GM12878 (cell line): ENCODE measurements around the gene CMYA5. TPM values are rescaled to one million over a fixed set of nuclear protein-coding genes. Genes with fewer than 3 reads are reported as not detected.

Source experiments
- ATAC-seq: fragments of 200-7000 bp; cut with Tn5 transposase; 3 replicates; pipeline ENCODE4 v1.9.1; 2020; ENCODE audit warnings: mild to moderate bottlenecking, moderate library complexity
- BruUV-seq: library from RNA; stranded (reverse); fragments of 400-500 nt; replicated peaks from 2 replicates; lab custom pipeline; 2021; lab: Mats Ljungman, UMichigan
- CTCF ChIA-PET: fragments of 300-600 bp; sonication (Branson Sonifier 250); formaldehyde crosslinking; extraction: SDS; loops from one replicate; lab custom pipeline; 2021; ENCODE audit warnings: inconsistent platforms; lab: Yijun Ruan, JAX
- POLR2A ChIA-PET: fragments of 350-600 bp; formaldehyde crosslinking; extraction: SDS; loops from one replicate; lab custom pipeline; 2021; ENCODE audit warnings: inconsistent platforms; lab: Charles Lee
- RAD21 ChIA-PET: fragments of 300-600 bp; sonication (Branson Sonifier 250); formaldehyde crosslinking; loops from one replicate; lab custom pipeline; 2023; ENCODE audit warnings: antibody characterized with exemption; ENCODE audit not compliant: unreplicated experiment; lab: Charles Lee
- SMC1A ChIA-PET: fragments of 300-600 bp; sonication (Branson Sonifier 250); formaldehyde crosslinking; loops from one replicate; lab custom pipeline; 2023; ENCODE audit not compliant: unreplicated experiment, uncharacterized antibody; lab: Charles Lee
- DNase-seq: peaks from one replicate; pipeline ENCODE4 v3.0.0-alpha.2; 2011; ENCODE audit warnings: low read depth, low spot score
- FAIRE-seq: peaks from 3 replicates; lab custom pipeline; 2011; peaks lifted over from hg19 to GRCh38; lab: Jason Lieb, UNC
- H2AFZ ChIP-seq: 2 replicates; pipeline ENCODE4 v1.6.0; 2011; ENCODE audit warnings: low read depth, low read length, control low read depth; ENCODE audit not compliant: control insufficient read depth
- H3K27ac ChIP-seq: 2 replicates; pipeline ENCODE4 v1.5.1; 2011; ENCODE audit warnings: control low read depth; ENCODE audit not compliant: control insufficient read depth, insufficient read depth
- H3K27me3 ChIP-seq, 2 experiments: replicated peaks in 1 of 2; 2 replicates each; pipeline versions ENCODE4 v1.6.0 to v1.6.1; 2011; ENCODE audit warnings: low read length in 1 of 2; ENCODE audit not compliant: control insufficient read depth in 2 of 2, insufficient read depth in 2 of 2
- H3K36me3 ChIP-seq, 2 experiments: 2 replicates each; pipeline ENCODE4 v1.5.1; 2011; ENCODE audit warnings: low read length in 1 of 2; ENCODE audit not compliant: control insufficient read depth in 2 of 2, insufficient read depth in 2 of 2
- H3K4me1 ChIP-seq: 2 replicates; pipeline ENCODE4 v1.6.1; 2011; ENCODE audit warnings: mild to moderate bottlenecking, low read length, moderate library complexity, mixed read lengths; ENCODE audit not compliant: control insufficient read depth, insufficient read depth
- H3K4me2 ChIP-seq: 2 replicates; pipeline ENCODE4 v1.6.0; 2011; ENCODE audit warnings: control low read depth; ENCODE audit not compliant: control insufficient read depth, insufficient read depth
- H3K4me3 ChIP-seq: fragments of 200-600 bp; sonication (generic); 2 replicates; pipeline ENCODE4 v1.5.1; 2016
- H3K79me2 ChIP-seq: 2 replicates; pipeline ENCODE4 v1.6.0; 2011; ENCODE audit warnings: low read length; ENCODE audit not compliant: control insufficient read depth, insufficient read depth
- H3K9ac ChIP-seq: 2 replicates; pipeline ENCODE4 v1.8.0; 2011; ENCODE audit warnings: low read length, control low read depth, mixed read lengths; ENCODE audit not compliant: control insufficient read depth, insufficient read depth
- H3K9me3 ChIP-seq: replicated peaks from 3 replicates; pipeline ENCODE4 v1.5.1; 2011; ENCODE audit warnings: mild to moderate bottlenecking, low read length; ENCODE audit not compliant: control insufficient read depth, insufficient read depth
- H4K20me1 ChIP-seq: 2 replicates; pipeline ENCODE4 v1.6.0; 2011; ENCODE audit not compliant: control insufficient read depth, insufficient read depth
- ASH2L ChIP-seq: fragments of 300-600, 200-600 bp; sonication (generic); IDR thresholded peaks from 2 replicates; pipeline ENCODE4 v1.6.1; 2017; ENCODE audit warnings: low read depth, mild to moderate bottlenecking, borderline replicate concordance
- CBX5 ChIP-seq: sonication (generic); IDR thresholded peaks from 2 replicates; pipeline ENCODE4 v1.6.1; 2016; ENCODE audit warnings: low read depth, moderate library complexity, mild to moderate bottlenecking, inconsistent platforms
- CHD2 ChIP-seq: IDR thresholded peaks from 2 replicates; pipeline ENCODE4 v1.6.1; 2011; ENCODE audit warnings: low read depth, low read length, improper control_type of control experiment, borderline replicate concordance
- CUX1 ChIP-seq: IDR thresholded peaks from 2 replicates; pipeline ENCODE4 v1.6.1; 2012; ENCODE audit warnings: improper control_type of control experiment, low read depth, low read length; ENCODE audit not compliant: insufficient replicate concordance
- FOS ChIP-seq: IDR thresholded peaks from 3 replicates; pipeline ENCODE4 v1.6.1; 2011; ENCODE audit warnings: borderline replicate concordance; ENCODE audit not compliant: insufficient read length; ENCODE audit errors: extremely low read depth
- IKZF2 ChIP-seq, 2 experiments: fragments of 450-650 bp; IDR thresholded peaks; 2 replicates each; pipeline ENCODE4 v1.6.1; 2017; ENCODE audit warnings: mild to moderate bottlenecking in 2 of 2, moderate library complexity in 2 of 2
- KAT2A ChIP-seq: conservative IDR thresholded peaks from 2 replicates; pipeline ENCODE4 v1.6.1; 2011; ENCODE audit warnings: low read depth, low read length; ENCODE audit not compliant: control insufficient read depth
- NR2F1 ChIP-seq: fragments of 450-650 bp; conservative IDR thresholded peaks from 2 replicates; pipeline ENCODE4 v1.6.1; 2017; ENCODE audit warnings: mild to moderate bottlenecking
- SMARCA5 ChIP-seq: fragments of 450-650 bp; IDR thresholded peaks from 2 replicates; pipeline ENCODE4 v1.6.1; 2017; ENCODE audit warnings: mild to moderate bottlenecking
- ZNF384 ChIP-seq: IDR thresholded peaks from 2 replicates; pipeline ENCODE4 v1.6.1; 2012; ENCODE audit warnings: low read depth, mild to moderate bottlenecking, low read length, improper control_type of control experiment, borderline replicate concordance
- in situ Hi-C: fragments of 300-500 bp; cut with MboI; formaldehyde crosslinking; loops from 9 replicates; pipeline ENCODE4 v1.14.3; 2018; ENCODE audit warnings: mixed read lengths
- intact Hi-C: fragments of 100-400 bp; cut with micrococcal nuclease; formaldehyde crosslinking; loops from one replicate; pipeline ENCODE4 v1.14.2; 2022; ENCODE audit not compliant: unreplicated experiment
- polyA plus RNA-seq, 11 experiments: library from polyadenylated mRNA; depleted of rRNA in 4 of 11; unstranded in 6 of 11; stranded (reverse) in 5 of 11; fragments of >200 nt; fragmentation: Nextera tagmentation in 4 of 11; fragmentation: Illumina TruSeq in 1 of 11; extraction: Ambion mirVana in 4 of 11; extraction: Trizol in 1 of 11; gene quantifications; 1 replicate in 1 of 11; 2 replicates in 10 of 11; pipeline versions ENCODE4 v1.2.1 to v1.2.3, GENCODE V29; 2011 to 2016; ENCODE audit warnings: inconsistent platforms in 2 of 11, missing spikeins in 2 of 11, low read depth in 1 of 11
- total RNA-seq, 4 experiments: library from RNA; depleted of rRNA in 3 of 4; stranded (reverse); fragments of >200 nt in 3 of 4; fragmentation: Illumina TruSeq in 1 of 4; extraction: Trizol in 1 of 4; gene quantifications; 2 replicates each; pipeline versions ENCODE4 v1.2.1 to v1.2.3, GENCODE V29; 2013 to 2021
- TF ChIP-seq, protein P1 (sequence below): IDR thresholded peaks from 2 replicates; pipeline ENCODE4 v1.6.1; 2011; ENCODE audit warnings: borderline replicate concordance, low read depth, mild to moderate bottlenecking, moderate library complexity, mixed read lengths, low read length; ENCODE audit not compliant: insufficient read depth; ENCODE audit errors: extremely low read length
- TF ChIP-seq, protein P2 (sequence below): fragments of 450-650 bp; formaldehyde crosslinking; IDR thresholded peaks from 2 replicates; pipeline ENCODE4 v1.5.0; 2022; ENCODE audit warnings: mild to moderate bottlenecking, missing genetic modification characterization

Gene CMYA5
- total and polyA plus RNA-seq, 10 of the 15 experiments (the other 5 are each of a cell fraction or from before 2014, with no cell fraction given), result 0.01 to 0.34 (median 0.16) TPM; not detected in 1

DNA sequence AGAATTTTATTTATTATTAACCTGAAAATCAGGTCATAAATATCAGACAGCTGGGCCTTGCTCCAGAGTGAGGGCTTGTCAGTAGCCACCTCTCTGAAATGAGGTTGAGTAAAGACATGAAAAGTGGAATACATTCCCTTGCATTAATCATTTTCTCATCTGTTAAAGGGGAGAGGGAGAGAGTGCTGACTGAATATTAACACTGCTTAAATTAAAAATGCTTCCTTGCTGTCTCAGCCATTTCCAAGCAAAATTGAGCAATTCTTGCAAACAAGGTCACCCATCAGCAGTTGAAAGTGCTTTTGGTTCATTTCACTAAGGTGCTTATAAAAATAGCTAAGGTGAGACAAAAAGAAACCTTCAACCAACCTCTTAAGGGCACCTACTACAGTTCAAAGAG is 102.8 kb downstream of the CMYA5 start:
- H3K9ac ChIP-seq, result no peak overlapping the region
- no peak overlapping the region for H3K4me3 ChIP-seq
- no peaks in the 10 kb centered on the region; a peak in 2 of 4 replicates for H3K27me3 ChIP-seq
- no peaks in the 10 kb centered on the region for H3K79me2 ChIP-seq
- ChIA-PET RAD21 (no interaction called here), POLR2A (no interaction called here), CTCF (no interaction called here), SMC1A (interaction anchor here (1.0 kb wide), 1 partner anchor 11 kb away, joined by 3 read pairs; no protein-coding TSS in a partner anchor)
- DNase-seq (no peak), FAIRE-seq (no peak), ATAC-seq (no peak)
- H3K27ac ChIP-seq, result no peak overlapping the region
- no peak overlapping the region for H2AFZ ChIP-seq
- no peaks in the 10 kb centered on the region for H3K36me3 ChIP-seq
- H3K4me1 ChIP-seq, result no peaks in the 10 kb centered on the region
- H3K4me2 ChIP-seq, result no peak overlapping the region
- intact Hi-C loops (no loop called here), in situ Hi-C loops (no loop called here)
- no TSS peak for BruUV-seq
- TF ChIP-seq KAT2A (no peak), CUX1 (no peak), CBX5 (no peak), SMARCA5 (no peak), IKZF2 (IDR thresholded peaks at IDR 0.05) (no peak), FOS (no peak), ZNF384 (no peak), NR2F1 (no peak), ASH2L (no peak), CHD2 (no peak)
- TF ChIP-seq, protein P1, sequence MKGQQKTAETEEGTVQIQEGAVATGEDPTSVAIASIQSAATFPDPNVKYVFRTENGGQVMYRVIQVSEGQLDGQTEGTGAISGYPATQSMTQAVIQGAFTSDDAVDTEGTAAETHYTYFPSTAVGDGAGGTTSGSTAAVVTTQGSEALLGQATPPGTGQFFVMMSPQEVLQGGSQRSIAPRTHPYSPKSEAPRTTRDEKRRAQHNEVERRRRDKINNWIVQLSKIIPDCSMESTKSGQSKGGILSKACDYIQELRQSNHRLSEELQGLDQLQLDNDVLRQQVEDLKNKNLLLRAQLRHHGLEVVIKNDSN, result no peak
- TF ChIP-seq, protein P2, sequence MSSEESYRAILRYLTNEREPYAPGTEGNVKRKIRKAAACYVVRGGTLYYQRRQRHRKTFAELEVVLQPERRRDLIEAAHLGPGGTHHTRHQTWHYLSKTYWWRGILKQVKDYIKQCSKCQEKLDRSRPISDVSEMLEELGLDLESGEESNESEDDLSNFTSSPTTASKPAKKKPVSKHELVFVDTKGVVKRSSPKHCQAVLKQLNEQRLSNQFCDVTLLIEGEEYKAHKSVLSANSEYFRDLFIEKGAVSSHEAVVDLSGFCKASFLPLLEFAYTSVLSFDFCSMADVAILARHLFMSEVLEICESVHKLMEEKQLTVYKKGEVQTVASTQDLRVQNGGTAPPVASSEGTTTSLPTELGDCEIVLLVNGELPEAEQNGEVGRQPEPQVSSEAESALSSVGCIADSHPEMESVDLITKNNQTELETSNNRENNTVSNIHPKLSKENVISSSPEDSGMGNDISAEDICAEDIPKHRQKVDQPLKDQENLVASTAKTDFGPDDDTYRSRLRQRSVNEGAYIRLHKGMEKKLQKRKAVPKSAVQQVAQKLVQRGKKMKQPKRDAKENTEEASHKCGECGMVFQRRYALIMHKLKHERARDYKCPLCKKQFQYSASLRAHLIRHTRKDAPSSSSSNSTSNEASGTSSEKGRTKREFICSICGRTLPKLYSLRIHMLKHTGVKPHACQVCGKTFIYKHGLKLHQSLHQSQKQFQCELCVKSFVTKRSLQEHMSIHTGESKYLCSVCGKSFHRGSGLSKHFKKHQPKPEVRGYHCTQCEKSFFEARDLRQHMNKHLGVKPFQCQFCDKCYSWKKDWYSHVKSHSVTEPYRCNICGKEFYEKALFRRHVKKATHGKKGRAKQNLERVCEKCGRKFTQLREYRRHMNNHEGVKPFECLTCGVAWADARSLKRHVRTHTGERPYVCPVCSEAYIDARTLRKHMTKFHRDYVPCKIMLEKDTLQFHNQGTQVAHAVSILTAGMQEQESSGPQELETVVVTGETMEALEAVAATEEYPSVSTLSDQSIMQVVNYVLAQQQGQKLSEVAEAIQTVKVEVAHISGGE, result no peak
- no peaks in the 10 kb centered on the region for H3K9me3 ChIP-seq
- H4K20me1 ChIP-seq, result no peaks in the 10 kb centered on the region
